Fibroblast of mammary gland (primary cell): ENCODE data around the gene MAFF.

Experiments
- DNase-seq: peaks from one replicate; pipeline ENCODE4 v3.0.0-alpha.2; 2010; ENCODE audit warnings: low read depth
- H3K4me3 ChIP-seq: 2 replicates; pipeline ENCODE4 v1.5.1; 2011; ENCODE audit warnings: low read depth, mild to moderate bottlenecking, low read length, moderate library complexity; ENCODE audit not compliant: control insufficient read depth
- TF ChIP-seq, protein P1 (sequence below): conservative IDR thresholded peaks from 2 replicates; pipeline ENCODE4 v1.5.1; 2011; ENCODE audit warnings: low read depth, low read length, inconsistent platforms; ENCODE audit not compliant: control insufficient read depth, insufficient read depth

Gene MAFF

DNA sequence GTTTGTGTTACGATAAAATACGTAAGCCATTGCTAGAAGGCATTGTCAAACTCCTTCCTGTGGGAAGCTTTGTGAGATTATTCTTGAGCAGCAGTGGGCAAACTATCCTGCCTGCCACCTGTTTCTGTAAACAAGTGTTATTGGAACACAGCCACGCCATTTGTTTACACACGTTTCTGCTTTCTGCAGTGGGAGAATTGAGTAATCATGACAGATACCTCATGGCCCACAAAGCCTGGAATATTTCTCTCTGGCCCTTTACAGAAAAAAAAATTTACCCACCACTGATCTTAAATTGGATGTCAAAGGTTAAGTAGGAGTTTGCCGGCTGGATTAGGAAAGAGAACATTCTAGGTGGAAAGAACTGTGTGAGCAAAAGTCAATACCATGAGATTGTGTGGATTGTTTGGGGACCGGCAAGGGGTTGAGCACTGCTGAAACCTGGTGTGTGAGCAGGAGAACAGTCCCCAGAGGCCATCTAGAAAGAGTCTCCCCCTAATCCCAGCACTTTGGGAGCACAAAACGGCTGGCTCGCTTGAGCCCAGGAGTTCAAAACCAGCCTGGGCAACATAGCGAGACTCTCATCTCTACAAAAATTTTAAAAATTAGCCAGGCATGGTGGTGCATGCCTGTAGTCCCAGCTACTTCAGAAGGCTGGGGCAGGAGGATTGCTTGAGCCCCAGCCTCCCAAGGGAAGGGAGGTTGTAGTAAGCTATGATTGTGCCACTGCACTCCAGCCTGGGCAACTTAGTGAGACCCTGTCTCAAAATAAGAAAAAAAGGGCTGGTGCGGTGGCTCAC is 14.2 kb upstream of the MAFF start:
- peak; percentile 56 for DNase-seq

DNA sequence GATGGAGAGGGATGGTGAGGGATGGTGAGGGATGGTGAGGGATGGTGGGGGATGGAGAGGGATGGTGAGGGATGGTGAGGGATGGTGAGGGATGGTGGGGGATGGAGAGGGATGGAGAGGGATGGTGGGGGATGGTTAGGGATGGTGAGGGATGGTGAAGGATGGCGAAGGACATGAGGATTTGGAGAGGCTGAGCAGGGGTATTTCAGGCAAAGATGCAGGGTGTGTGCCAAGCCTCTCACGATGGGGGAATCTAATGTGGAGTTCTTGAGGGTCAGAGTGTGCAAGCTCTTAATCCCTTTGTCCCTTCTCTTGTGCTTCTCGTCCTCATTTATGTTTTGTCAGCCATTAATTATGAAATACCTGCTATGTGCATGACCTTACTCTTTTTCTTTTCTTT is 12.7 kb upstream of the MAFF start:
- TF ChIP-seq, protein P1, sequence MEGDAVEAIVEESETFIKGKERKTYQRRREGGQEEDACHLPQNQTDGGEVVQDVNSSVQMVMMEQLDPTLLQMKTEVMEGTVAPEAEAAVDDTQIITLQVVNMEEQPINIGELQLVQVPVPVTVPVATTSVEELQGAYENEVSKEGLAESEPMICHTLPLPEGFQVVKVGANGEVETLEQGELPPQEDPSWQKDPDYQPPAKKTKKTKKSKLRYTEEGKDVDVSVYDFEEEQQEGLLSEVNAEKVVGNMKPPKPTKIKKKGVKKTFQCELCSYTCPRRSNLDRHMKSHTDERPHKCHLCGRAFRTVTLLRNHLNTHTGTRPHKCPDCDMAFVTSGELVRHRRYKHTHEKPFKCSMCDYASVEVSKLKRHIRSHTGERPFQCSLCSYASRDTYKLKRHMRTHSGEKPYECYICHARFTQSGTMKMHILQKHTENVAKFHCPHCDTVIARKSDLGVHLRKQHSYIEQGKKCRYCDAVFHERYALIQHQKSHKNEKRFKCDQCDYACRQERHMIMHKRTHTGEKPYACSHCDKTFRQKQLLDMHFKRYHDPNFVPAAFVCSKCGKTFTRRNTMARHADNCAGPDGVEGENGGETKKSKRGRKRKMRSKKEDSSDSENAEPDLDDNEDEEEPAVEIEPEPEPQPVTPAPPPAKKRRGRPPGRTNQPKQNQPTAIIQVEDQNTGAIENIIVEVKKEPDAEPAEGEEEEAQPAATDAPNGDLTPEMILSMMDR = no peak
- H3K4me3 ChIP-seq = no peak overlapping the region

More for the DNA sequence above, 14.2 kb upstream of the MAFF start:
- no peak overlapping the region for H3K4me3 ChIP-seq
- TF ChIP-seq, protein P1 = no peak

DNA sequence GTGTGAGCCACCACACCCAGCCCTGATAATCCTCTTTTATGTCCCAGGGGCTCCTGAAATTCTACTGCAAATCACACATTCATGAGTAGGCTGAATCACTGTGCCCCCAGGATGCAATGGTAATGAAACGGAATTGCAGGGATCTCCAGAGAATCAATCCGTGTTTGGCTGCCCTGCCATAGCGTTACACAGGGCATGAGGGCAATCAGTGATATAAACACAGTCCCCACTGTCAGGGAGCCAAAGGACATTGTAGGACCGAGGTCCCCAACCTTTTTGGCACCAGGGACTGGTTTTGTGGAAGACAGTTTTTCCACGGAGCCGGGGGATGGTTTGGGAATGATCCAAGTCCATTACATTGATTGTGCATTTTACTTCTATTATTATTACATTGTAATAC is 11.2 kb upstream of the MAFF start:
- no peak for DNase-seq
- TF ChIP-seq, protein P1 = no peak
- H3K4me3 ChIP-seq = no peak overlapping the region

More for the DNA sequence above, 12.7 kb upstream of the MAFF start:
- DNase-seq = no peak

DNA sequence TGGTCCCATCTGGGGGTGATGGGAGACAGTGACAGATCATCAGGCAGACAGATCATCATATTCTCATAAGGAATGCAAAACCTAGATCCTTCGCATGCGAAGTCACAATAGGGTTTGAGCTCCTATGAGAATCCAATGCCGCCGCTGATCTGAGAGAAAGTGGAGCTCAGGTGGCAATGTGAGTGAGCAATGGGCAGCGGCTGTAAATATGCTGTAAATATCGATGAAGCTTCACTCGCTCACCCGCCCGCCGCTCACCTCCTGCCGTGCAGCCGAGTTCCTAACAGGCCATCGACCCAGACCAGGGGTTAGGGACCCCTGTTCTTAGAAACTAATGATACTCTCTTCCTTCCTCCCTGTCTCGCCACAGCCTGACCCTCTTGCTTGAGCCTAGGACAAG is 10.7 kb upstream of the MAFF start:
- TF ChIP-seq, protein P1 = no peak
- H3K4me3 ChIP-seq = no peak overlapping the region
- DNase-seq = no peak

DNA sequence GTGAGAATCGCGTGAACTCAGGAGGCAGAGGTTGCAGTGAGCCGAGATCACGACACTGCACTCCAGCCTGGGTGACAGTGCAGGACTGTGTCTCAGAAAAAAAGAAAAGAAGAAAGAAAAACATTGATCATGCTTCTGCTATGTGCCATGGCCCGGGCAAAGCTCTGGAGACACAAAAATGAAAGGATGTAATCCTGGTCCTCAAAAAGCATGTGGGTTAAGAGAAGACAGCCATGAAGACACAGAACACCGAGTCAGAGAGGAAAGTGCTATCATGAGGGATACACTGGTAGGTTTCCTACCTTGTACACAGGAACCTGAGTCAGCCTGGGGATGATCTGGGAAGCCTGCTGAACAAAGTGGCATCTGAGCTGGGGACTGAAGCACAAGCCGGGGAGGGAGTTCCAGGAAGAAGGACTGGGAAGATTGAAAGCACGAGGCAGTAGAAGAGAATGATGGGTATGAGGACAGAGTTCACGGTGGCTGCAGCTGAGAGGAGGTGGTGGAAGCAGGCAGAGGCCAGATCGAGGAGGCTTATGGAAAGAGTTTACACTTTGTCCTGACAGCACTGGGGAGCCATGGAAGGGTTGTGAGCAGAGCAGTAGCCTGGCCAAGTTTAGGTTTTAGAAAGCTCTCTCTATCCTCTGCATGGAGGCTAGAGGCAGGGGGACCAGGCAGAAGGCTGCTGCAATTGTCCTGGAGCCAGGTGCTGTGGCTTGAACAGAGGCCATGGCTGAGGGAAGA is 9.9 kb upstream of the MAFF start:
- TF ChIP-seq, protein P1 = no peak
- H3K4me3 ChIP-seq = no peak overlapping the region
- no peak for DNase-seq

DNA sequence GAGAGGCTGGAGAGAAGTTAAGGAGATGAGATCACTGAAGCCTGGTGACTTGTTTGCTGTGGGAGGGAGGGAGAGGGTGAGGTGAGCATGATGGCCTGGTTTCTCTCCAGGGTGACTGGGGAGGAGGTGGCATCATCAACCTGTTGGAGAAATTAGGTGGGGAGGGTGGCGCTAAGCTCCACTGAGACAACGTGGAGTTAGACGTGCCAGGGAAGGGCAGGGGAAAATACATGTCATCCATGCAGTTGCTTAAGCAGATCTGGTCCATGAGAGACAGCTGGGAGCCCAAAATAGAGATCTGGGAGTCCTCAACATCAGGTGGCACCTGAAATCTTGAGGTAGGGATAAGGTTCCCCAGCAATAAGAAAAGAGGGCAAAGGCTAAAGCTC is 9.3 kb upstream of the MAFF start:
- TF ChIP-seq, protein P1 = no peak
- no peak overlapping the region for H3K4me3 ChIP-seq
- no peak for DNase-seq
